Measurements from ENCODE around the gene IMMT.
"Not testable (repeated sequence)": the region's sequence is repeated elsewhere in the genome, so short reads cannot be mapped to it uniquely, and the experiment has no call there.

Gene IMMT

DNA sequence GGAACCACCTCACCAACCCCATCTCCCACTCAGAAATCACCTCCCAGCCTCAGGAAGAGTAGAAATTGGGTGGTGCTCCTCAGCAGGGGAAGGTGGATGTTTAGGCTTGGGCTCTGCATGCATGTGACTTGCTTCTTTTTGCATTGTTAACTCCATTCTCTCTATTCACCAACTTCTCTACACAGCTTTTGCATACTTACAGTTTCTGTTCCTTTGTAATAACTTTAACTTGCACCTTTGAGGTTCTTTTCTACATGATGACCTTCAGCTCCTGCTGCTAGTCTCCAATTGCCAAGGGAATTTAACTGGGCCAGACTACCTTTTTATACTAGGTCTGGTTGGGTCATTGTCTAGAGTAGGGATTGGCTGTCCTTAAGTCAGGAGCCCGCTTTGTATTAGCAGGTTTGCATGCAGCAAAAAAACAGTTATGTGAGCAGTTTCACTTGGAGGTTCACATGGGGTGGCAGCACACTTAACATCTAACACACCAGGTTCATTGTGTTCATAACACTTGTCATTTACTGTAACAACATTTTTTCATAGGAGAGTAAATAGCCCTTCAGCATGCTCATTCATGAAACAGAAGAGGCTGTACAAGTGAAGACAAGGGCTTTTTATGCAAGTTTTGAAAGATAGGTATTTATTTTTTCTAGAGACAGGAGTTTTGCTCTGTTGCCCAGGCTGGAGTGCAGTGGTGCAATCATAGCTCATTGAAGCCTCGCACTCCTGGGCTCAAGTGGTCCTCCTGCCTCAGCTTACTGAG lies 16.0 kb upstream of the IMMT start:
- H3K27ac ChIP-seq = no peak overlapping the region
- TF ChIP-seq ZFX (IDR thresholded peaks at IDR 0.05; ENCODE audit: borderline replicate concordance) = no peak
- TF ChIP-seq, protein P1, sequence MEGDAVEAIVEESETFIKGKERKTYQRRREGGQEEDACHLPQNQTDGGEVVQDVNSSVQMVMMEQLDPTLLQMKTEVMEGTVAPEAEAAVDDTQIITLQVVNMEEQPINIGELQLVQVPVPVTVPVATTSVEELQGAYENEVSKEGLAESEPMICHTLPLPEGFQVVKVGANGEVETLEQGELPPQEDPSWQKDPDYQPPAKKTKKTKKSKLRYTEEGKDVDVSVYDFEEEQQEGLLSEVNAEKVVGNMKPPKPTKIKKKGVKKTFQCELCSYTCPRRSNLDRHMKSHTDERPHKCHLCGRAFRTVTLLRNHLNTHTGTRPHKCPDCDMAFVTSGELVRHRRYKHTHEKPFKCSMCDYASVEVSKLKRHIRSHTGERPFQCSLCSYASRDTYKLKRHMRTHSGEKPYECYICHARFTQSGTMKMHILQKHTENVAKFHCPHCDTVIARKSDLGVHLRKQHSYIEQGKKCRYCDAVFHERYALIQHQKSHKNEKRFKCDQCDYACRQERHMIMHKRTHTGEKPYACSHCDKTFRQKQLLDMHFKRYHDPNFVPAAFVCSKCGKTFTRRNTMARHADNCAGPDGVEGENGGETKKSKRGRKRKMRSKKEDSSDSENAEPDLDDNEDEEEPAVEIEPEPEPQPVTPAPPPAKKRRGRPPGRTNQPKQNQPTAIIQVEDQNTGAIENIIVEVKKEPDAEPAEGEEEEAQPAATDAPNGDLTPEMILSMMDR (IDR thresholded peaks at IDR 0.05) = no peak

DNA sequence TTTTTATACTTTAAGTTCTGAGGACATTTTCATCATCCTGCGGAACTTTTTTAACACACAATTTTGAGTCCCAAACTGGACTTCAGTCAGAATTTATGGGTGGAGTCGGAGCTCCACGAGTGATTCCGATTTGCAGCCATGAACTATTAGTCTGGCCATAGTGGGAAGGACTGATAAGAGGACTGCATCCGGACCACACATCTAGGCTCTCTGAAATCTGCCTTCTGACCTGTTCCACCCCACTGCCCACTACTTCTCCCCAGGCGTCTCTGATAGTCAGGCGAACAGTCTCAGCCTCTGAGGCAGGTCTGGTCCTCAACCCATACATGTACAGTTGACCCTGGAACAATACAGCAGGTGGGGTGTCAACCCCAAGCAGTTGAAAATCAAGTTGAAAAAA lies 9.2 kb upstream of the IMMT start:
- no peak for TF ChIP-seq ZFX (IDR thresholded peaks at IDR 0.05; ENCODE audit: borderline replicate concordance)
- TF ChIP-seq, protein P1 (IDR thresholded peaks at IDR 0.05) = no peak

DNA sequence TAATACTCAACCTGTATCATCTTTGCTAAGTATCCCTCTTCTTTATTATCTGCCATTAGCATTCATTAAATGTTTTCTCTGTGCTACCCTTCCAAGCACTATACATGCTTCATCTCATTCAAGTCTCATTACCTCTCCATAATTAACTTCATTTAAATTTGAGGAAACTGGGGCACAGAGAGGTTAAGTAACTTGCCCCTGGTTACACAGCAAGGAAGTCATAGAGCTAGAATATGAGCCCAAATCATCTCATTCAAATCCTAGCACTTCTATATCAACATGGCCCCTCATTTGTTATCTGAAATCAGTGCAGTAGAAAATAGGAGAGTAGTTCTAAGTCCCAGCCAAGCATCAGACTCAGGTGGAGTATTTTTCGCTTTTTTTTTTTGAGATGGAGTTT lies 8.4 kb upstream of the IMMT start:
- TF ChIP-seq, protein P1 (IDR thresholded peaks at IDR 0.05) = no peak
- TF ChIP-seq ZFX (IDR thresholded peaks at IDR 0.05; ENCODE audit: borderline replicate concordance) = no peak
- no peak overlapping the region for H3K27ac ChIP-seq

More for the DNA sequence above, 9.2 kb upstream of the IMMT start:
- no peak overlapping the region for H3K27ac ChIP-seq

DNA sequence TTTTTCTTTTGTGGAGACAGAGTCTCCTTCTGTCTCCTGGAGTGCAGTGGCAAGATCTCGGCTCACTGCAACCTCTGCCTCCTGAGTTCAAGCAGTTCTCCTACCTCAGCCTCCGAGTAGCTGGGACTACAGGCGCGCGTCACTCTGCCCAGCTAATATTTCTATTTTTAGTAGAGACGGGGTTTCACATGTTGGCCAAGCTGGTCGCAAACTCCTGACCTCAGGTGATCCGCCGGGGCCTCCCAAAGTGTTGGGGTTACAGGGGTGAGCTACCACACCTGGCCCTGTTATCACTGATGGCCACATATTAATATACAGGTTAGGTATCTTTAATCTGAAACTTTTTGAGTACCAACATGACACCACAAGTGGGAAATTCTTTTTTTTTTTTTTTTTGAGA lies 7.4 kb upstream of the IMMT start:
- TF ChIP-seq, protein P1 (IDR thresholded peaks at IDR 0.05) = no peak
- TF ChIP-seq ZFX (IDR thresholded peaks at IDR 0.05; ENCODE audit: borderline replicate concordance) = no peak
- H3K27ac ChIP-seq = no peak overlapping the region

DNA sequence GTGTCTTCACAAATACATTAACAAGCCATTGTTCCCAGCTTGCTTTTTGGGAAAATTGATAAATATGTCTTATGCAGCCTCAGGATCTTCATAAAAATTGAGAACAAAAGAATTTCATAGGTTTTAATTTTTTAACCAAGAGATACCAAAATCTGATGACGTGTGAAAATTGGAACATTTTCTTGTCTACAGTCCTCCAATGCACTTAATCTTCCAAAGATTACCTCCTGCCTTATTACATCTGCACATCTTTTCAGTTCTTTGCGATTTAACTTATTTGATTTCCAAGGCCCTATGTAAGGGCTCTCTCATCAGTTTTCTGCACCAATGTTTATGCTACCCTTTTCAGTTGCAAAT lies 7.1 kb upstream of the IMMT start:
- TF ChIP-seq, protein P1 (IDR thresholded peaks at IDR 0.05) = no peak
- TF ChIP-seq ZFX (IDR thresholded peaks at IDR 0.05; ENCODE audit: borderline replicate concordance) = no peak
- H3K27ac ChIP-seq = no peak overlapping the region

DNA sequence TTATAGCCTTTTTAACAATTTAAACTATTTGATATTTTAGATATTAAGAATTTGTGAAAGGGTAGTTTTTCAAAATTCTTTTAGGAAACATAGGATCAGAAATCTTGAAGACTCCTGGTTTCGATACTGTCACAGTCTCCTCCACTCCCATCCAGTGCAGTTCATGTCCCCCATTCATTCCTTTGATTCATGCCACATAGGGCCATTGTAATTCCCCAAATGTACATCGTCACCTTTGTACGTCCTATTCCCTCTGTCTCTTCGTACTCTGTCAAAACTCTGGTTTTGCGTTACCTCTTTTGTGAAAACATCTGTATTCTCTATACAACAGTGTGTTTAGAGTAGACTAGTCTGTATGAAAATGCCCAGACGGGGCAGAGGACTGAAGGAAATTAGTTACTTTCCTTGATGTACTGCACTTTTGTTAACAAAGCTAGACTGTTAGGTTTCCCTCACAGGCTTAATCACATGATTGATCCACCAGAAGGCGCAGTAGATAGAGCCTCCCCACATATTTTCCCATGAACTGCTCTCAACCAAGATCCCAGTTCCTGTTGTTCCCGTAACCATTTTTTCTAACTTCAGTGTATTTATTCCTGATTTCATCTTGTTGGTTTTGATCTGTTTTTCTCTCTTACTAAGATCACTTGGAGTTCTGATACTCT lies 6.5 kb upstream of the IMMT start:
- H3K27ac ChIP-seq = no peak overlapping the region
- no peak for TF ChIP-seq ZFX (IDR thresholded peaks at IDR 0.05; ENCODE audit: borderline replicate concordance)
- TF ChIP-seq, protein P1 (IDR thresholded peaks at IDR 0.05) = no peak

DNA sequence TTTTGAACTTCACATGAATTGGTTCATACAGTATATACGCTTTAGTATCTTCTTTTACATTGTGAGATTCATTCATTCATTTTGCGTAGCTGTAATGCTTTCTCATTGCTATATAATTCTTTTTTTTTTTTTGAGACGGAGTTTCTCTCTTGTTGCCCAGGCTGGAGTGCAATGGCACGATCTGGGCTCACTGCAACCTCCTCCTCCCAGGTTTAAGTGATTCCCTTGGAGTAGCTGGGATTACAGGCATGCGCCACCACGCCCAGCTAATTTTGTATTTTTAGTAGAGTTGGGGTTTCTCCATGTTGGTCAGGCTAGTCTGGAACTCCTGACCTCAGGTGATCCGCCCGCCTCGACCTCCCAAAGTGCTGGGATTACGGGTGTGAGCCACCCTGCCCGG lies 5.3 kb upstream of the IMMT start:
- H3K27ac ChIP-seq = not testable (repeated sequence)
